HG03064 (cell line): ENCODE results near the gene GPATCH8.
"Not testable (repeated sequence)": the region's sequence is repeated elsewhere in the genome, so short reads cannot be mapped to it uniquely, and the experiment has no call there.

Experiments
- ATAC-seq: cut with Tn5 transposase; IDR thresholded peaks from one replicate; pipeline ENCODE4 v1.9.1; 2021; ENCODE audit warnings: low read depth; ENCODE audit not compliant: unreplicated experiment

GPATCH8 gene

GRCh38 chr17:44503147-44504029 is at the start of gene GPATCH8:
TSS of gene GPATCH8 (minus strand) at chr17:44503406. CDS start at chr17:44503370, 36 bp downstream.
- ATAC-seq: peak; percentile 82

GRCh38 chr17:44552361-44552760 is 49.2 kb upstream of the GPATCH8 start:
- ATAC-seq: no peak

GRCh38 chr17:44549686-44550085 is 46.5 kb upstream of the GPATCH8 start:
- ATAC-seq: no peak

- ATAC-seq: no peak
These were observed 45.4 kb upstream of the GPATCH8 start for GRCh38 chr17:44548376-44549230.

- ATAC-seq: no peak
These were observed 44.5 kb upstream of the GPATCH8 start for GRCh38 chr17:44547625-44548267.

GRCh38 chr17:44546671-44547606 is 43.7 kb upstream of the GPATCH8 start:
- no peak for ATAC-seq

GRCh38 chr17:44543905-44544523 is 40.8 kb upstream of the GPATCH8 start:
- no peak for ATAC-seq

GRCh38 chr17:44543213-44543904 is 40.2 kb upstream of the GPATCH8 start:
- ATAC-seq: no peak

GRCh38 chr17:44541884-44542581 is 38.8 kb upstream of the GPATCH8 start:
- no peak for ATAC-seq

- no peak for ATAC-seq
These were observed 37.3 kb upstream of the GPATCH8 start for GRCh38 chr17:44540246-44541084.

GRCh38 chr17:44539673-44540072 is 36.5 kb upstream of the GPATCH8 start:
- ATAC-seq: no peak

- not testable (repeated sequence) for ATAC-seq
These were observed 34.7 kb upstream of the GPATCH8 start for GRCh38 chr17:44537922-44538321.

GRCh38 chr17:44536090-44536953 is 33.1 kb upstream of the GPATCH8 start:
- no peak for ATAC-seq

- no peak for ATAC-seq
These were observed 30.5 kb upstream of the GPATCH8 start for GRCh38 chr17:44533533-44534246.

GRCh38 chr17:44530896-44531418 is 27.8 kb upstream of the GPATCH8 start:
- ATAC-seq: no peak

GRCh38 chr17:44529864-44530263 is 26.7 kb upstream of the GPATCH8 start:
- no peak for ATAC-seq
